DND-41 (cell line): Measurements from ENCODE around the gene CHEK1.

Source experiments
- ATAC-seq: fragments of 200-7000 bp; cut with Tn5 transposase; 3 replicates; pipeline ENCODE4 v1.9.1; 2021; ENCODE audit warnings: low read depth; ENCODE audit not compliant: insufficient read depth
- DNase-seq: peaks from one replicate; pipeline ENCODE4 v3.0.0-alpha.2; 2020
- H2AFZ ChIP-seq: 2 replicates; pipeline ENCODE4 v1.6.0; 2012; ENCODE audit warnings: low read depth, low read length
- H3K27ac ChIP-seq: 2 replicates; pipeline ENCODE4 v1.5.1; 2012; ENCODE audit warnings: low read length, inconsistent platforms
- H3K27me3 ChIP-seq: fragments of 200-600 bp; sonication (generic); 2 replicates; pipeline ENCODE4 v1.6.0; 2012; ENCODE audit warnings: low read length, mild to moderate bottlenecking, inconsistent platforms; ENCODE audit not compliant: insufficient read depth, poor library complexity
- H3K36me3 ChIP-seq: 2 replicates; pipeline ENCODE4 v1.5.1; 2012; ENCODE audit warnings: low read length, inconsistent platforms; ENCODE audit not compliant: insufficient read depth
- H3K4me1 ChIP-seq: 2 replicates; pipeline ENCODE4 v1.5.1; 2012; ENCODE audit warnings: mild to moderate bottlenecking, low read length; ENCODE audit not compliant: insufficient read depth
- H3K4me2 ChIP-seq: 2 replicates; pipeline ENCODE4 v1.6.0; 2012; ENCODE audit warnings: mild to moderate bottlenecking, moderate library complexity, low read length, inconsistent platforms; ENCODE audit not compliant: insufficient read depth
- H3K4me3 ChIP-seq, 2 experiments: fragments of 200-600 bp in 1 of 2; shearing (Covaris generic) in 1 of 2; 2 replicates each; pipeline ENCODE4 v1.5.1; 2012 to 2016; ENCODE audit warnings: inconsistent platforms in 2 of 2, low read length in 2 of 2, mild to moderate bottlenecking in 2 of 2, low read depth in 1 of 2, moderate library complexity in 1 of 2
- H3K79me2 ChIP-seq: 2 replicates; pipeline ENCODE4 v1.6.0; 2012; ENCODE audit warnings: low read length, inconsistent platforms; ENCODE audit not compliant: insufficient read depth
- H3K9ac ChIP-seq: 2 replicates; pipeline ENCODE4 v1.6.0; 2012; ENCODE audit warnings: low read depth, mild to moderate bottlenecking, inconsistent platforms, low read length, moderate library complexity
- H3K9me3 ChIP-seq: 2 replicates; pipeline ENCODE4 v1.5.1; 2012; ENCODE audit warnings: low read length, moderate library complexity, mild to moderate bottlenecking, inconsistent platforms; ENCODE audit not compliant: insufficient read depth, severe bottlenecking
- H4K20me1 ChIP-seq: 2 replicates; pipeline ENCODE4 v1.6.0; 2012; ENCODE audit warnings: low read length; ENCODE audit not compliant: insufficient read depth
- EZH2 ChIP-seq: IDR thresholded peaks from 3 replicates; pipeline ENCODE4 v1.6.1; 2012; ENCODE audit warnings: borderline replicate concordance, low read depth, mild to moderate bottlenecking, moderate library complexity, low read length, inconsistent platforms; ENCODE audit not compliant: severe bottlenecking
- TF ChIP-seq, protein P1 (sequence below): IDR thresholded peaks from 2 replicates; pipeline ENCODE4 v1.5.1; 2012; ENCODE audit warnings: borderline replicate concordance, low read length, moderate library complexity, mild to moderate bottlenecking; ENCODE audit not compliant: poor library complexity, severe bottlenecking; ENCODE audit errors: extremely low read depth

CHEK1 gene

DNA sequence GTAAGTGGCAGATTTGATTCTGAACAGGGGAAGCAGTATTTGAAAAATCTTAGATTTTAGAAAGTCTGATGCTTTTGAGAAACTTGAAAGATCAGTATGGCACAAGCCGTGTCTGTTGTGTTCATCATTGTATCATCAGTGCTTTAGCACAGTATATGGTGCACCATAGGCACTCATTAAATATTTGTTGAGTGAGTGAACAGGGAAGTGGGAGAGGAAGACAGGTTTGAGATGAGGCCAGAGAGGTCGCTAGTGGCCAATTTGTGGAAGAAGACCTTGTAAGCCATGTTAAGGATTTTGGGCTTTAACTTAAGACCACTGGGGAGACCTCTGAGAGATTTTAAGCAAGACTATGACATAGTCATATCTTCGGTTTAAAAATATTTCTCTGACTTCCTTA lies 12.9 kb downstream of the CHEK1 start:
- no peak overlapping the region for H3K4me2 ChIP-seq
- H3K4me3 ChIP-seq: no peak overlapping the region
- TF ChIP-seq EZH2: no peak
- TF ChIP-seq, protein P1, sequence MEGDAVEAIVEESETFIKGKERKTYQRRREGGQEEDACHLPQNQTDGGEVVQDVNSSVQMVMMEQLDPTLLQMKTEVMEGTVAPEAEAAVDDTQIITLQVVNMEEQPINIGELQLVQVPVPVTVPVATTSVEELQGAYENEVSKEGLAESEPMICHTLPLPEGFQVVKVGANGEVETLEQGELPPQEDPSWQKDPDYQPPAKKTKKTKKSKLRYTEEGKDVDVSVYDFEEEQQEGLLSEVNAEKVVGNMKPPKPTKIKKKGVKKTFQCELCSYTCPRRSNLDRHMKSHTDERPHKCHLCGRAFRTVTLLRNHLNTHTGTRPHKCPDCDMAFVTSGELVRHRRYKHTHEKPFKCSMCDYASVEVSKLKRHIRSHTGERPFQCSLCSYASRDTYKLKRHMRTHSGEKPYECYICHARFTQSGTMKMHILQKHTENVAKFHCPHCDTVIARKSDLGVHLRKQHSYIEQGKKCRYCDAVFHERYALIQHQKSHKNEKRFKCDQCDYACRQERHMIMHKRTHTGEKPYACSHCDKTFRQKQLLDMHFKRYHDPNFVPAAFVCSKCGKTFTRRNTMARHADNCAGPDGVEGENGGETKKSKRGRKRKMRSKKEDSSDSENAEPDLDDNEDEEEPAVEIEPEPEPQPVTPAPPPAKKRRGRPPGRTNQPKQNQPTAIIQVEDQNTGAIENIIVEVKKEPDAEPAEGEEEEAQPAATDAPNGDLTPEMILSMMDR: no peak
- ATAC-seq (no peak), DNase-seq (no peak)
- peaks cover 22% of the 10 kb centered on the region; the same call in 1 of the 2 replicates for H4K20me1 ChIP-seq
- peaks cover 97% of the 10 kb centered on the region for H3K36me3 ChIP-seq
- no peak overlapping the region for H2AFZ ChIP-seq
- H3K27ac ChIP-seq: no peak overlapping the region
- no peaks in the 10 kb centered on the region for H3K27me3 ChIP-seq
- H3K9me3 ChIP-seq: no peaks in the 10 kb centered on the region
- peaks cover 76% of the 10 kb centered on the region for H3K79me2 ChIP-seq
- H3K4me1 ChIP-seq: peaks cover 10% of the 10 kb centered on the region
- H3K9ac ChIP-seq: no peak overlapping the region

DNA sequence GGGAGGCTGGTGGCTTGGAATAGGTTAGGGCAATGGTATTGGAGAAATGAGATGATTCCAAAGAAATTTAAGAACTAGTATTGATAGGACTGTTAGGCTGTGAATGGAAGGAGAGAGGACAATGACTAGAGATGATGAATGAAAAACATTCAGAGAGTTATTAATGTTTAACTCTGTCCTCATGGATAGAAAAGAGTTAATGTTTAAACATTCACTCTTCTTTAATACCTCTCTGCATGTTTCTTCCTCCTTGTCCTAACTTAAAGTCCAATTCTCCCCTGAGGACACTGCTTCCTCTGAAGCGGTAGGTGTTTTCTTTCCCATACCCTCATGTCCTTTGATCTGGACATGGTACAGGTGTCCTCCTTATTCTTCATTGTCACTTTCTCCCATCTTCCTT lies 13.4 kb downstream of the CHEK1 start:
- DNase-seq (no peak), ATAC-seq (no peak)
- Histone ChIP-seq H2AFZ (no peak overlapping the region), H3K27ac (no peak overlapping the region), H3K27me3 (no peaks in the 10 kb centered on the region), H4K20me1 (peaks cover 22% of the 10 kb centered on the region; the same call in 1 of the 2 replicates), H3K4me3 (no peak overlapping the region), H3K4me2 (no peak overlapping the region), H3K79me2 (peaks cover 72% of the 10 kb centered on the region), H3K9me3 (no peaks in the 10 kb centered on the region), H3K36me3 (peaks cover 92% of the 10 kb centered on the region), H3K9ac (no peak overlapping the region), H3K4me1 (peaks cover 7% of the 10 kb centered on the region)
- TF ChIP-seq, protein P1: no peak
- no peak for TF ChIP-seq EZH2

DNA sequence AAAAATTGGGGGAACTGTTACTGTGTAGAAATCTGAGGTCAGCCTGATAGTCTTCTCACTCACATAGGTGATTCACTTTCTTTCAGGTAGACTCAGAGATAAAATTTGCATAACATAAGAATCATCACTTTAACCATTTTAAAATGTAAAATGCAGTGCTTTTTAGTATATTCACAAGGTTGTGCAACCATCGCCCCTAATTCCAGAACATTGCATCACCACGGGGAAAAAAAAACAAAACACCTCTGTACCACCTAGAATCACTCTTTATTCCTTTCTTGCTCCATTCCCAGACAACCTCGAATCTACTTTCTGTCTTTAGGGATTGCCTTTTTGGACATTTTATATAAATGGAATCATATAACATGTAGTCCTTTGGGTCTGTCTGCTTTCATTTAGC lies 20.9 kb downstream of the CHEK1 start:
- Histone ChIP-seq H2AFZ (no peak overlapping the region), H3K4me2 (no peak overlapping the region), H3K9me3 (no peaks in the 10 kb centered on the region), H3K4me3 (no peak overlapping the region), H3K9ac (no peak overlapping the region), H3K79me2 (peaks cover 79% of the 10 kb centered on the region), H3K36me3 (peaks cover 92% of the 10 kb centered on the region), H4K20me1 (peaks cover 18% of the 10 kb centered on the region; the same call in 1 of the 2 replicates), H3K27me3 (no peaks in the 10 kb centered on the region), H3K4me1 (0 out of 2 replicates have a peak, but pooled peaks cover 3% of the 10 kb centered on the region), H3K27ac (no peak overlapping the region)
- no peak for ATAC-seq
- no peak for DNase-seq
- TF ChIP-seq, protein P1: no peak
- TF ChIP-seq EZH2: no peak
